ENCODE data around the gene TMEM117. TPM values are rescaled to one million over a fixed set of nuclear protein-coding genes. Genes with fewer than 3 reads are reported as not detected.

Gene TMEM117
- total RNA-seq, 1 donor = 4.9 TPM

- Histone ChIP-seq H3K4me3 (ENCODE audit: low read length) (no peak overlapping the region), H3K27me3 (ENCODE audit: insufficient read depth, low read length) (no peaks in the 10 kb centered on the region), H3K9me3 (ENCODE audit: low read depth, low read length) (peaks cover 13% of the 10 kb centered on the region), H3K4me1 (ENCODE audit: insufficient read depth, low read length) (no peaks in the 10 kb centered on the region)
These were observed 99.7 kb downstream of the TMEM117 start for GRCh38 chr12:43935581-43935980.

GRCh38 chr12:43937947-43938346, 102.1 kb downstream of the TMEM117 start:
- no peaks in the 10 kb centered on the region for H3K27me3 ChIP-seq (ENCODE audit: insufficient read depth, low read length)

GRCh38 chr12:43942379-43942778, 106.5 kb downstream of the TMEM117 start:
- H3K9me3 ChIP-seq (ENCODE audit: low read depth, low read length) = no peaks in the 10 kb centered on the region
- no peak overlapping the region for H3K4me3 ChIP-seq (ENCODE audit: low read length)
- no peaks in the 10 kb centered on the region for H3K27me3 ChIP-seq (ENCODE audit: insufficient read depth, low read length)
- H3K4me1 ChIP-seq (ENCODE audit: insufficient read depth, low read length) = no peaks in the 10 kb centered on the region

More at GRCh38 chr12:43937947-43938346, 102.1 kb downstream of the TMEM117 start:
- Histone ChIP-seq H3K4me1 (ENCODE audit: insufficient read depth, low read length) (no peaks in the 10 kb centered on the region), H3K4me3 (ENCODE audit: low read length) (no peak overlapping the region), H3K9me3 (ENCODE audit: low read depth, low read length) (no peaks in the 10 kb centered on the region)

- Histone ChIP-seq H3K27me3 (ENCODE audit: insufficient read depth, low read length) (no peaks in the 10 kb centered on the region), H3K4me3 (ENCODE audit: low read length) (no peak overlapping the region), H3K9me3 (ENCODE audit: low read depth, low read length) (no peaks in the 10 kb centered on the region), H3K4me1 (ENCODE audit: insufficient read depth, low read length) (no peaks in the 10 kb centered on the region)
These were observed 110.1 kb downstream of the TMEM117 start for GRCh38 chr12:43945983-43946382.

GRCh38 chr12:43951286-43951685, 115.4 kb downstream of the TMEM117 start:
- H3K9me3 ChIP-seq (ENCODE audit: low read depth, low read length) = no peaks in the 10 kb centered on the region
- no peak overlapping the region for H3K4me3 ChIP-seq (ENCODE audit: low read length)
- no peaks in the 10 kb centered on the region for H3K27me3 ChIP-seq (ENCODE audit: insufficient read depth, low read length)
- no peaks in the 10 kb centered on the region for H3K4me1 ChIP-seq (ENCODE audit: insufficient read depth, low read length)

GRCh38 chr12:43957732-43958372, 122.0 kb downstream of the TMEM117 start:
- H3K4me3 ChIP-seq (ENCODE audit: low read length) = no peak overlapping the region
- H3K27me3 ChIP-seq (ENCODE audit: insufficient read depth, low read length) = no peaks in the 10 kb centered on the region
- no peaks in the 10 kb centered on the region for H3K9me3 ChIP-seq (ENCODE audit: low read depth, low read length)
- no peaks in the 10 kb centered on the region for H3K4me1 ChIP-seq (ENCODE audit: insufficient read depth, low read length)

GRCh38 chr12:43964033-43964432, 128.2 kb downstream of the TMEM117 start:
- H3K4me3 ChIP-seq (ENCODE audit: low read length) = no peak overlapping the region
- no peaks in the 10 kb centered on the region for H3K27me3 ChIP-seq (ENCODE audit: insufficient read depth, low read length)
- H3K4me1 ChIP-seq (ENCODE audit: insufficient read depth, low read length) = no peaks in the 10 kb centered on the region
- no peaks in the 10 kb centered on the region for H3K9me3 ChIP-seq (ENCODE audit: low read depth, low read length)

- H3K4me1 ChIP-seq (ENCODE audit: insufficient read depth, low read length) = no peaks in the 10 kb centered on the region
- no peaks in the 10 kb centered on the region for H3K9me3 ChIP-seq (ENCODE audit: low read depth, low read length)
- no peaks in the 10 kb centered on the region for H3K27me3 ChIP-seq (ENCODE audit: insufficient read depth, low read length)
- no peak overlapping the region for H3K4me3 ChIP-seq (ENCODE audit: low read length)
These were observed 129.1 kb downstream of the TMEM117 start for GRCh38 chr12:43964961-43965360.

- Histone ChIP-seq H3K9me3 (ENCODE audit: low read depth, low read length) (no peaks in the 10 kb centered on the region), H3K27me3 (ENCODE audit: insufficient read depth, low read length) (no peaks in the 10 kb centered on the region), H3K4me1 (ENCODE audit: insufficient read depth, low read length) (no peaks in the 10 kb centered on the region), H3K4me3 (ENCODE audit: low read length) (no peak overlapping the region)
These were observed 130.0 kb downstream of the TMEM117 start for GRCh38 chr12:43965899-43966298.

- H3K4me1 ChIP-seq (ENCODE audit: insufficient read depth, low read length) = no peaks in the 10 kb centered on the region
- no peaks in the 10 kb centered on the region for H3K27me3 ChIP-seq (ENCODE audit: insufficient read depth, low read length)
- no peaks in the 10 kb centered on the region for H3K9me3 ChIP-seq (ENCODE audit: low read depth, low read length)
- H3K4me3 ChIP-seq (ENCODE audit: low read length) = no peak overlapping the region
These were observed 132.9 kb downstream of the TMEM117 start for GRCh38 chr12:43968736-43969135.

- Histone ChIP-seq H3K4me3 (ENCODE audit: low read length) (no peak overlapping the region), H3K4me1 (ENCODE audit: insufficient read depth, low read length) (no peaks in the 10 kb centered on the region), H3K9me3 (ENCODE audit: low read depth, low read length) (no peaks in the 10 kb centered on the region), H3K27me3 (ENCODE audit: insufficient read depth, low read length) (no peaks in the 10 kb centered on the region)
These were observed 134.0 kb downstream of the TMEM117 start for GRCh38 chr12:43969882-43970281.

GRCh38 chr12:43973385-43973784, 137.5 kb downstream of the TMEM117 start:
- H3K9me3 ChIP-seq (ENCODE audit: low read depth, low read length) = no peaks in the 10 kb centered on the region
- no peaks in the 10 kb centered on the region for H3K27me3 ChIP-seq (ENCODE audit: insufficient read depth, low read length)
- H3K4me3 ChIP-seq (ENCODE audit: low read length) = no peak overlapping the region
- H3K4me1 ChIP-seq (ENCODE audit: insufficient read depth, low read length) = no peaks in the 10 kb centered on the region

GRCh38 chr12:43973993-43974392, 138.1 kb downstream of the TMEM117 start:
- Histone ChIP-seq H3K9me3 (ENCODE audit: low read depth, low read length) (no peaks in the 10 kb centered on the region), H3K4me3 (ENCODE audit: low read length) (no peak overlapping the region), H3K27me3 (ENCODE audit: insufficient read depth, low read length) (no peaks in the 10 kb centered on the region), H3K4me1 (ENCODE audit: insufficient read depth, low read length) (no peaks in the 10 kb centered on the region)

- no peaks in the 10 kb centered on the region for H3K4me1 ChIP-seq (ENCODE audit: insufficient read depth, low read length)
- H3K27me3 ChIP-seq (ENCODE audit: insufficient read depth, low read length) = no peaks in the 10 kb centered on the region
- no peaks in the 10 kb centered on the region for H3K9me3 ChIP-seq (ENCODE audit: low read depth, low read length)
- no peak overlapping the region for H3K4me3 ChIP-seq (ENCODE audit: low read length)
These were observed 140.1 kb downstream of the TMEM117 start for GRCh38 chr12:43976027-43976426.

- Histone ChIP-seq H3K4me1 (ENCODE audit: insufficient read depth, low read length) (no peaks in the 10 kb centered on the region), H3K9me3 (ENCODE audit: low read depth, low read length) (no peaks in the 10 kb centered on the region), H3K27me3 (ENCODE audit: insufficient read depth, low read length) (no peaks in the 10 kb centered on the region), H3K4me3 (ENCODE audit: low read length) (no peak overlapping the region)
These were observed 142.7 kb downstream of the TMEM117 start for GRCh38 chr12:43978556-43978955.

GRCh38 chr12:43979450-43979849, 143.6 kb downstream of the TMEM117 start:
- Histone ChIP-seq H3K27me3 (ENCODE audit: insufficient read depth, low read length) (no peaks in the 10 kb centered on the region), H3K9me3 (ENCODE audit: low read depth, low read length) (no peaks in the 10 kb centered on the region), H3K4me3 (ENCODE audit: low read length) (no peak overlapping the region), H3K4me1 (ENCODE audit: insufficient read depth, low read length) (no peaks in the 10 kb centered on the region)
